ENCODE measurements around the gene GBA2.

GBA2 gene

DNA sequence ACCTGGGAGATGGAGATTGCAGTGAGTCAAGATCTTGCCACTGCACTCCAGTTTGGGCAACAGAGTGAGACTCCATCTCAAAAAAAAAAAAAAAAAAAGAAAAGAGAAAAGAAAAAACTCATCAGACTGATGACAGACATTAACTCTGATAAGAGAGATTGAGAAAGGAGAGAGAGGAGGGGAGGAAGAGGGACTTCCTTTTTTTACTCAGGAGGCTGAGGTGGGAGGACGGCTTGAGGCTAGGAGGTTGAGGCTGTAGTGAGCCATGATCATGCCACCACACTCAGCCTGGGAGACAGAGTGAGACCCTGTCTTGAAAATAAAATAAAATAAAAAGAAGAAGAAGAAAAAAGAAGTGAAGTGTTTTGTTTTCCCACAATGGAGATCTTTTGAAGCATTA is 14.8 kb upstream of the GBA2 start:
- no peak for DNase-seq

DNA sequence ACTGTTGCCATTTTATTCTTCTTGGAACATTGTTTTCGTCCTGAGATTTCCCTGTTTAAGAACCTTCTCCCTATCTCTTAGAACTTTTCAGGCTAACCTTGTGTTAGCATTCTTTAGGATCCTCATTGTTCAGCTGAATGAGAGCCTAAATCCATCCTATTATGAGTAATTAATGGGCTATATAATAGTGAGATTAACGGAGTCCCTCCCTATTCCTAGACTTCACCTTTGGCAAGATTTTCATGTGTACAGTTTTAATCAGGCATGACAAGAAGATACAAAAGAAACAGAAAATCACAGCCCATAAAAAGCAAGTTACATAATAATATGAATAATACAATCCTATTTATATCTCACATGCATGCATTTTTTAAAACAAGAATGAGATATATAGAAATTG is 14.2 kb upstream of the GBA2 start:
- DNase-seq, result no peak

DNA sequence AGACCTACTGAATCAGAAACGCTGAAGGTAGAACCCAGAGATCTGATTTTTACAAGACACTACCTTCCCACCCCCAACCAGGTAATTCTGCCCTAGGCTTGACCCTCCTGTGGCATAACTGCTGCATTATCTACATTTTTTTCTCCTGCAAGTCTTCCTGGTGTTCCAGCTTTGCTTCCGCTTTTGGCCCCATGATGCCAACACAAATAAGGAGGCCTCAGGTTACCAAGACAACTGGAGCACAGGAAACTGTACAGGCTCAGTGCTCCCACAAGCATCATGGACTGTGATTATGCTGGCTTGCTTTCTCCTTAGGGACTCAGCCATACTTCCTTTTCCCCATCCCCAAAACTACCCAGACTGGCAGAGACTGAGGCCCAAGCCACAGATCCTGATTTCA is 11.6 kb upstream of the GBA2 start:
- DNase-seq, result peak; percentile 24

DNA sequence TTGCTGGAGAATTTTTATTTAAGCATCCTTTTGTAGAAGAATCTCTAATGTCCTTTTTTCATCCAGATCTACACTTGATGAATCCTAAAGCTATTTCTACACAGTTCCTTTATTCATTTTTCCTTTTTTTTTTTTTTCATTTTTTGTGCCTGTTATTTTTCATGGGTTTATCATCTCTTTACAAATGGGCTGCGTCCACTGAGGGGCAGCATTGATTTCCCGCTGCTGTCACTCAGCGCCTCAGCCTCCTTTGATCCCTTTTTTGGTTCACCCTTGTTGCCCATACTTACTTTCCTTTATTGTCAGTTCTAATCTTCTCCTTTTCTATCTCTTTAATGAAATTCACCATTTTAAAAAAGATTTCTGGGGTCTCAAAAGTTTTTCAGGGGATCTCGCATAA is 10.8 kb upstream of the GBA2 start:
- no peak for DNase-seq

DNA sequence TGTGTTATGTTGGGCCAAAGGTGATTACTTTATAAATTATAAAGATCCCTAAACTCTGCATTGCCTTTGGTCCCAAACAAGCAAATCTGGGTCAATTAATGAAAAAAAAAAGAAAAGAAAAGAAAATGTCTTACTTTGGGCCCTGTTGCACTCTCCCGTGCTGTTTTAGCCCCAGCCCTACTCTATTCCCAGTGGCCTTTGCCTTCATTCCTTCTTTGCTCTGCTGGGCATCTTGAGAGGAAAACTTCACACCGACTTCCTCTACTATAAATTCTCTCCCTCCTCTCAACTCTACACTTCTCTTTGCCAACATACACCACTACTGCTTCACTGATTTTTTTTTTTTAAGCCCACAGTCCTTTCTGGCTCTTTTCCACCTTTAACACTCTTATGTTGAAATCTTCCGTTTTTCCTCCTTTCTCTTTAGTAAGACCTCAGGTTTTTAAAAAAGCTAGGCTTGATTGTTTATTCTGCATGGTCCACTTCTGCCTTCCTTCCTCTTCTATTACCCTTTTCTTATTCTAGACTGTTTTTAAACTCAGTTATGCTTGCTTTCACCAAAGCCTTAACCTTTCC is 9.5 kb upstream of the GBA2 start:
- no peak for DNase-seq

DNA sequence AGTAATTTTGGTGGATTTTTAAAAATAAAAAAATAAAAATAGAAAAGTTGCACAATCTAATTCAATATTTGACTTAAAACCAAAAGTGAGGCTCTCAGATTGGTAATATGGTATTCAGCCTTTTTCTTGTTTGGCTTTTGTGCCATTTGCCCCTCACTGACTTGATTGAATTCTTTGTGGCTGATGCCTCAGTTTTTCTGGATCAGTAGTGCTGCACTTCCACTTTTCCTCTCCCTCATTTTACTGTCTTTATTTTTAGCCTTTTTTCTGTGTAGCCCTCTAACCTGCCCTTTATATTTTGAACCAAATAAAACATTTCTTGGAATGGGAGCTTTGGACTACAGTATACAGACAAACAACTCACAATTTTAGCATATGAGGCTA is 8.9 kb upstream of the GBA2 start:
- no peak for DNase-seq

DNA sequence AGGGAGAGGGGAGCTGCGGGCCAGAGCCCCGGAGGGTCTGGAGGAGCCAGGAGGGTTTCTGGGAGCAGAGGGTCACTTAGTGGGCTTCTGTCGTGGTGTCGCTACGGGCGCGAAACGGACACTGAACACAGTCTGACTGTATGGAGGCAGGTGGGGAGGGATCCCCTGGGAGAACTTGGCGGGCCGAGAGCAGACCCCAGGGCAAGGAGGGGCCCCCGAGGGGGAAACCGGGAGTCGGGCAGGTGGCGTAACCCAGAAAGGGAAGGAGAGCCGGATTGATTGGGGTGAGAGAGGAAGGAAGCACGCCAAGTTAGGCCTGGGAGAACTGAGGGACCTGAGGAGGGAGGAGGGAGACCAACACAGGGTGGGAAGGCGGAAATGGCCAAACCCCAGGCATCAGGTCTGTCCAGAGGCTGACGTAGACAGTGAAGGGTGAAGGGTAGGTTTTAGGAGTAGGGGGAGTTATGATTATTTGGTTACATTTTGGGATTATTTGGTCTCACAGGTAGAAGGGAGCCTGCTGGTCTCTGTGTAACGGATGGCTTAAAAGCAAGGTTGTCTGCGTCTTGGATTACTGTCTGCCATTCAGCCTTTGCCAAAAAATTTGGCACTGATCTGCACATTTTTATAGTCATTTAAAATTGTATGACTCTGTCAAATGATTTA is 8.3 kb upstream of the GBA2 start:
- peak; percentile 26 for DNase-seq

DNA sequence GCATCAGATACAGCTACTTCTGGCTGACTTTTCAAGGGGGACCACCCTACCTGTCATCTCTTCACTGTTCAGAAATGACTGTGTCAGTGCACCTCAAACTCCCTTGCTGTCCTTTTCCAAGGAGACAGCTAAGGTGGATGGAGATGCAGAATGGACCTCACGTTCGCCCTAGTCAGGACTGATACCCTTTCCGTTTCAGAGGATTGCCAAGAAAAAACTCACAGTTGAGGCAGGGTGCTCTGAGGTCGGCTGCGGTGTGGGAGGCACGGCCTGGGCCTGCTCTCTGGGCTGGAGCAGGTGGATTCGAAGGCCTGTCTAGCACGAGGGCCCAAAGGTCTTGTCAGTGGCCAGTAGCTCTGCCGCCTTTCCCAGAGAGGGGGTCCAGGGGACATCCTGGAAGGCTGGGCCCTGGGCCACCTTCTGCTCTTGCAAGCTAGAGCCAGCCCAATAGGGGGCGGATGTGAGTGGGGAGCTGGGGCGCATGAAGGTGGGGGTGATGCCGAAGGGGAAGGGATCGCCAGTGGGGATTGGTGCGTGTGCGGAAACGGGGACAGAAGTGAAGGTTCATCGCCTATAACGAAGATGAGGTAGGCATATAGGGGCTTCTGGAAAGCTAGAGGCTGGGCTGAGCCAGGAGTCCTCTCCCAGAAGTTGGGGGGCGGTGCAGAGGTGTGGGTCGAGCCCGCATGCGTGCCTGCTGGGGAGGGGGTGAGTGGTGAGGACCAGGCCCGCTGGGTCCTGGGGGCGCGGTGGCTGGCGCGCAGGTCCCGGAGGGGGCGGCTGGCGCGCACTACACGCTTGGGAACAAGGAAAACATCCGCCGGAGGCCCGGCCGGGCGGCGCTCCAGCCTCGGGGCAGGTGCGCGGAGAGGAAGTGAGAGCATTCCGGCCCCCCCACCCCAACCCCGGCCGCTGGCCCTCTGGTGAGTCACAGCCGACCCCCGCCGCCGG is 7.5 kb upstream of the GBA2 start:
- DNase-seq, result peak; percentile 70

DNA sequence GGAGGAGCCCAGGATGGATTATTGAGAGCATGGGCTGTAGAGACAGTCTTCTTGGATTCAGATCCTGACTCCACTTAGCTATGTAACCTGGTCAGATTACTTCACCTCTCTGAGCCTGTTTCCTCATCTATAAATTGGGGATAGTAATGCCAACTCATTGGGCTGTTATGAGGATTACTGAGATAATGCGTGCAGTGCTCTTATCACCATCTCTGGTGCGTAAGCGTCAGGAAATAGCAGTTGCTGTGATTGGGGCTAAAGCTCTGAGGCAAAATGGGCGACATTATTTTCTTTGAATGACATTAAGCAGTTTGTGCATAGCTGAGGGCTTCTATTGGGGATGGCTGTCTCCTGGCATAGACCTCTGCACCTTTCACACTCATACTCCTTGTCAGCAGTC is 6.0 kb upstream of the GBA2 start:
- DNase-seq, result no peak

DNA sequence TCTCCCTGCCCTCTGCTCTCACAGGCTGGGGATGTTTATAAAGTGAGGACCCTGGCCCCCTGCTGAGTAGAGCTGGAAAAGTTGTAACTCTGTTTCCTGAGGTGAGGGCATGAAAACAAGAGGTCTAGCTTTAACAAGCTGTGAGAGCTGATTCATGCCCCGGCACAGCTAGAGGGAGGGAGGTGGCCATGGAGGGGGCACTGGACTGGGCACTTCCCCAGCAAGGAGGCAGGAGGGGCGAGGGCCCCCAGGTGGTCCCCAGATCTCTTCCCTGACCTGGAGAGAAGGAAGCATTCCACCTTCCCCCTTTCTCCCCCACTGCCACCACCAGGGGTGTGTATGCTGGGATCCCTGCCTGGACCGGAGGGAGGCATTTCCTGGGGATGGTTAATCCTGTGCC is 5.2 kb upstream of the GBA2 start, which contains the start of gene MSMP:
Gene MSMP, minus strand, starts transcription at position 13 of the 400 bp plus-strand sequence. CDS start 147 bp downstream, outside the sequence.
- DNase-seq, result no peak

DNA sequence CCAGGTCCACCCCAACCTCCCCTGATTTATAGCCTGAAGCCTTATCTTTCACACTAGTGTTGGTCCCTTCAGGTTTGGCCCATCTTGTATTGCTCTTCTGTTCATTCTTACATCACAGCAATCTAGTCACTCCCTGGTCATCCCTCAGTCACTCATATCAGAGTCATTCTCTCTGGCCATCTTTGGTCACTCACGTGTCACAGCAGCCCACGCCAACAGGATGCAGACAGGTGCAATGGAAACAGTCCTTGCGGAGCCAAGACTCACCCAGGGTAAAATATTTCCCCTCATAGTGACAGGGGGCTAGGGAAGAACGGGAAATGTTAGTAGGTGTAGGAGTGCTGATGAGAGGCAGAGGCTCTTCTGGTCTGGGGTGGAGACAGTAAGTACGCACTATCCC is 4.4 kb upstream of the GBA2 start:
- DNase-seq, result no peak

DNA sequence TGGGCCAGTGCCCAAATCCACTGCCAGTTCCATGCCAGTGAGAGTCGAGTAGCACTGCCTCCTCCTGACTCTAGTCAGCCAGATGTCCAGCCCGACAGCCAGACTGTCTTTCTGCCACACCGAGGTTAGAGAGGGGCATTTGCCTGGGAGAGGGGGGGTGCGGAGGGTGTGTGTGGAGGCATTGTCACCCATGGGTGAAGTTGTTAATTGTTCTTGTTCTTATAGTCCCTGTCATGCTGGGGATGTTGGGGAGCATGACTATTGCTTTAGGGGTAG is 1.2 kb upstream of the GBA2 start:
- no peak for DNase-seq

DNA sequence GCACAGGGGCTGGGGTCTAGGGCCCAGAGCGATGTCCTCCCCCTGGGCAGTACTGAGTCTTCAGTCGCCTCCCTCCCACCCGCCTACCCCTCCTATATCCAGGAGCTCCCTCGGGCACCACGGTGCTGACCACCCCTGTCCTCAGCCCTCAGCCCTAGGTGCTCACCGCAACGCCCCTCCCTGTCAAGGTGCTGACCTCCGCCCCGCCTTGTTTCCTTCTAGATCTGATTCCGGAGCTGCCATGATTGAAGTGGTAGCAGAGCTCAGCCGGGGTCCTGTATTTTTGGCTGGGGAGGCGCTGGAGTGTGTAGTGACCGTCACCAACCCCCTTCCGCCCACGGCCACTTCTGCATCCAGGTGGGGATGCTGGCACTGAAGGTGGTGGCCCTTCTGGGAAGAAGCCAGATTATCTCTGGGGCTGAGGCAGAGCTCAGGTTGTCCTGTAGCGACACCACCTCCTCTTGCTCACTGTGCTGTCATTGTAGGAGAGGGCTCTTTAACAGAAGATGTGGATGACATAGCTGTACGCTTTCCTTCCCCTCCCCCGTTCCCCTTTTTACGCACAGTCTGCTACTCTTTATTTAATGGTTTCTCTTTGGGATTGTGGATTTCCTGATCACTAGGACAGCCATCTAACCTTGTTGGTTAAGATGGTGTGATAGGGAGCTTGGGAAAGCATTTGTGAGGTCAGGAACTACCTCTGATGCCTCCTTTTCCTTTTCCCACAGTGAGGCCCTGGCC is 657 bp upstream of the GBA2 start:
- DNase-seq, result no peak

DNA sequence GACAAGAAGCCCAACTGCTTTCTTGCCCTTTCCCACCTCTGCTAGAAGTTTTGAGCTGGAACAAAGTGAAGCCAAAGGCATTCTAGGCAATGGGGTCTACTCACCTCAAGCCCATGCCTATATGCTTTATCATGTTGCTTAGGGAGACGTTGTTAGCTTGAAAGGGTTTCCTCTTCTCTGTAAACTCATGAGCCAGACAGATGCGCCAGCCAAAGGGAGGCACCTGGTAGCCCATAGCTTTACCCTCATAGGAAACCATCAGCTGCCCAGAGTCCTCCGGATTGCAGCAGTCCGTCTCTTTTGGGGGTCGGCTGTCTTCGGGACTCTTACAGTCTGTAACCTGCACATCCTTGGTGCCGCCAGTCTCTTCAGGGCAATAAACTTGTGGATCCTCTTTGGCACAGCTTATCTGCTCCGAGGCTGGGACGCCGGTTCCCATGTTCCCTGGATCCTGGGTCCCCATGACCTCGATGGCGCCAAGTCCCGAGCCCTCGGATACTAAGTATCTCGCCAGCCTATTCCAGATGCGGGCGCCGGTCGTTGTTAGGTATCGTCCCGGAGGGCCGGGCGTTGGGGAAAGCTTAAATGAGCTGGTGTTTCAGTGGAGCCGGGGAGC is 678 bp downstream of the GBA2 start:
- DNase-seq, result no peak

DNA sequence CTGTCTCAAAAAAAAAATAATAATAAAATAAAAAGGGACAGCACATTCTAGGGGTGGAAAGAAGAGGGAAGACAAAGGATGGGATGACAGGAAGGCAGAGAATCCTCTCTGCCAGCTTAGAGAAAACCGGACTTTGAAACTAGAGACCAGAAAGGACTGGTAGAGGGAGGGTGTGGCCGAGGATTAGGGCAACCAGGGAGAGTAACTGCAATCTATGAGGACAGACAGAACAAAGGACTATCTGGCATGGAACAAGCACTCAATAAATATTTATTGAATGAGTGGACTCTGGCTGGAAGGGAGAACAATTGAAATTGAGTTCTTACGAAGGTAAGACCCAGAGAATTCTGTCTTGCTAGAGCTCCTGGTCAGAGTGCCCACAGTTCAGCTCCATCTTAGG is 2.4 kb downstream of the GBA2 start:
- no peak for DNase-seq

DNA sequence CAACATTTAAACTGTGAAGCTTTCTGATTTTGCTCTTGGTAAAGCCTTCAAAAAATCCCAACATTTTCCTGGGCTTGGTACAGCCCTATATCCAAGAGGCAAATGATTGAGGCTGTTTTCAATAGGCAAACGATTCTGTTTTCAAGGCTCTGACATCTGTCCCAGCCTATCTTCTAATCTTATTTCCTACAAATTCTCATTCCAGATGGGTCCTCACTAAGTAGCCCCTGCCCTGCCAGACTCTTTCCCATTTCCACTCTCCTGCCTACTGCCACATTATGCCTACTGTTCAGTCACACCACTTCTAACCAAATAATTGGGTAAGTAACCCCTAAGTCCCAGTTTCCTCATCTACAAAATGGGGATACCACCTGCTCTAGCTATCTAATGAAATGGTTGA is 3.5 kb downstream of the GBA2 start:
- no peak for DNase-seq

DNA sequence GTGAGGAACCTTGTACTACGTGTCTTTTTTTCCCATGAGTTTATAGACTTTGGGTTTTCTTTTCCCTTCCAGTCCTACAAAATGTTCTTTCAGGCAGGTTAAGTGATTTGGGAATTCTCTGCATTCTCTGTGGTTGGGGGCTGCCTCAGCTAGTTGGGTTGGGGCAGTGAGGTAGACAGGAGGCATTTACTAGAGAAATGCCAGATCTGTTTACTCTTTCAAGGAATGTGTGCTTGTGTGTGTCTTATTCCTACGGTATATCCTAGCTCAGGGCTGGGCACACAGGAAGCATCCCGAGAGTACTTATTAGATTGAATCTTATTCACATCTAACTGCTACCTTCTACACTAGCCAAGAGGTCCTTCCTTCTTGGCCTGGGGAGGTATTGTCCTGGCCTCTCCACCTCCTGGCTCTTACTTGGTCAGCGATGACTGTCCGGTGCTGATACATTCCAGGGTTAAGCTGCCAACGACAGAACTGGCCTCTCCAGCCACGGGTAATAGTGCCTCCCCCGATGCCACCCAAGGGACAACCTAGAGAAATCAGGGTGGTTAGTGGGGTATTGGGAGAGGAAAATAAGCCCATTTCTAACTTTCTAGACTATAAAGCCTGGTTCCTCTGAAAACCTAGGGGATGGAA is 5.0 kb downstream of the GBA2 start:
- DNase-seq, result no peak

DNA sequence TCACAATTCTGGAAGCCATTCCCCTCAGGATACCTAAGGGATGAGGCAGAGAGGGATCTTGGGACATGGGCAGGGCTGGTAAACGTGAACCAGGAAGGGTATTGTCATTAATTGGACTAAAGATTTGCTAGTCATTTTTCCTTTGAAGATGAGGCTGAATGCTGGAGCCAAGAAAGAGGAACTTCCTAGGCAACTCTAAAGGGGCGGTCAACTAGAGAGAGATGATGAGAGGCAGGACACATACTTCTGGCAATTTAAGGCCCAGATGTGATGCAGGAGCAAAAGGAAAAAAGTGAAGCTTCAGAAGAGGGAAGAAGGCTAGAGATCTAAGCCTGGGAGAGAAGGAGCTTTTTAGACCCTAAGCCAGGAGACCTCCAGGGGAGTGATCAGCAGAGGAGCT is 5.6 kb downstream of the GBA2 start:
- no peak for DNase-seq

DNA sequence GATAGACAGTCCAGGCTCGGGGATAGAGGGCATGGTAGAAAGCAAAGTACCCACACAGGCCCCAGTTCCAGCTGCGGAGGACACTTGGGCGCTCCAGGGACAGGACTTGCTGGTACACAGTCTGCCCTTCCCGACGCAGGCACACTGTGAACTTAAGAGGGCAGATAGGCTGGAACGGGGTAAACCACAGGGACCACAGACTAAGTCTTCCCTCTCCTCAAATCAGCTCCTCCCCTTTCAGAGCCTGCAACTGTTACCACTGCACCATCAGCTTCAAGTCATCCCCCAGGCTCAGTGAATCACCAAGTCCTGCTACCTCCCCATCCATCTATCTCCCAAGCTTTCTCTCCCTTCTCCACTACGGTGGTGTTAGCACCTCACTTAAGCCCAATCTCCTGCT is 7.3 kb downstream of the GBA2 start:
- DNase-seq, result no peak

DNA sequence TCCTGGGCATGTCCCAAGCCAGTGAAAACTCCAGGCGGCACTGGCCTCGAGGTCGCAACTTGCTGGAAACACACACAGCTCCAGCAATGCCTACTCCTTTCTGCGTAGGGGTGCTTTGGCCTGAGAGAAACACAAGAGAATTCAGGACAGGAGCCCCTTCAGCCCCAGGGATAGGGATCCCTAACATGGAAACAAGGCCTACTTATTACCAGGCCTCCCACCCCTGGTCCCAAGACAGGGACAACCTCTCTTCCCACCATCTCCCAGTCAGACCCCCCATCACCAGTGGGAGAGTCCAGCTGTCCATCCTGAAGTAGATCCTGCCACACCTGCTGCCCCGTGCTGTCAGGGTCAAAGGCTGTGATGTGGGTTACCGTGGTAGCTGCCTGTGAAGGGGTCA is 8.8 kb downstream of the GBA2 start:
- DNase-seq, result no peak

DNA sequence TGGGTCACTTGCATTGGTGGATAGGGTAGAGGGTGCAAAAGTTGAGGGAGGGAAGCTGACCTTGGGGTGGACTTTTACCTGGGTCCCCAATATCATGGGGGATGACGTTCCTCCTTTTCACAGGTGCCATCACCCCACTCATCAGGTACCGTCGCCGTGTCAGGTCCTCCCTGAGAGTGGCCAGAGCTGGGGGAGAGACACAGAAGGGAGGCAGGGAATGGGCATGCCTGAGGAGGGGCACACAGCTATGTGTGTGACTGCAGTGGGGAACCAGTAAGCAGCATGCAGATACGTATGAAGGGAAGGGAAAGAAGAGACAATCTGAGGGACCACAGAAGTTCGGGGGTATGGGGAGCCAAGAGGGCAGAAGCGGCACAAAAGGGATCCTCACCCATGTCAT is 10.1 kb downstream of the GBA2 start:
- no peak for DNase-seq

DNA sequence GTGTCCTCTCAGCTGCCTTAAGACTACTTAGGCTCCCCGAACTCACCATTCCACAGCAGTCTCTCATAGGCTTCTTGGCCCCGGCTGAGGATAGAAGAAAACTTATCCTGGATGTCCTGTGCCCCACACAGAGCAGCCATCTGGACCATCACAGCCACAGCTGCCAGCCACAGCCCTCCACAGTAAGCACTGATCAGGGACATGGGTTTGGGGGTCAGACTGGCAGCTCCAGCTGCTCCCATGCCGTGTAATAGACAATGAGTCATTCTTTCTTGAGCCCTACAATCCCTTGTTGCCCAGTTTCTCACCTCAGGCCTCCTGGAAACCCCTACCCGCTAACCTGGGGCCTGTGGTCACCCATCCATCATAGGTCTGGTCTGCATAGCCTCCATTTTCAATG is 10.8 kb downstream of the GBA2 start:
- DNase-seq, result no peak

DNA sequence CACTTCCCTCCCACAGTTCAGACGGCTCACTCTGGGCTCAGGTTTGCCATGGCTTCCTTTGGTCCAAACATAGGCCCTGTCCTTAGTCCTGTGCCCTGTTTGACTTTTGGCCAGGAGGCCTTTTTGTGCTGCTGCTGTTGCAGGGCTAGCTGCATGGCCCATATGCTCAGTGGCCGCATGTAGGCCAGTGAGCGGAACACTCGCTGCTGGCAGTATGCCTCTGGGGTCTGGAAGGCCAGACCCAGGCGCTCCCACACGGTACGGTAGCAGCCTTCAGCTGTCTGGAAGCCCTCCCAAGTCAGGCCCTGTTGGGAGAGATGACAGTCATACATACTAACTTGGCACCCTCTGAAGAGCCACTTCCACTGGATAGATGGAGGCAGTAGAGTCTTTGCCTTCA is 11.9 kb downstream of the GBA2 start:
- DNase-seq, result no peak
